Naive thymus-derived CD4-positive, alpha-beta T cell (primary cell): ENCODE measurements around the gene CUEDC1. TPM values are rescaled to one million over a fixed set of nuclear protein-coding genes. Genes with fewer than 3 reads are reported as not detected.

Source experiments
- ATAC-seq: fragments of 150-1000 bp; cut with Tn5 transposase; 2 replicates; pipeline ENCODE4 v1.10.0; 2021; ENCODE audit warnings: mild to moderate bottlenecking, moderate library complexity
- CTCF ChIA-PET: fragments of 350-600 bp; sonication (Branson Sonifier 250); formaldehyde crosslinking; loops from one replicate; lab custom pipeline; 2021; ENCODE audit warnings: antibody characterized with exemption; lab: Charles Lee
- POLR2A ChIA-PET: fragments of 350-600 bp; sonication (Branson Sonifier 250); formaldehyde crosslinking; loops from one replicate; lab custom pipeline; 2021; ENCODE audit warnings: antibody characterized with exemption, inconsistent platforms; lab: Charles Lee
- DNase-seq, 9 donors: peaks; one replicate each; pipeline versions ENCODE4 v3.0.0 to v3.0.0-alpha.2; 2020 to 2022; ENCODE audit warnings: mixed read lengths in 1 of 9
- H3K27ac ChIP-seq: one replicate; pipeline ENCODE4 v1.7.0; 2013; ENCODE audit warnings: mild to moderate bottlenecking, low read depth, low read length, moderate library complexity
- H3K27me3 ChIP-seq, 2 donors: one replicate each; pipeline ENCODE4 v1.7.0; 2013; ENCODE audit warnings: low read length in 2 of 2, mild to moderate bottlenecking in 2 of 2, moderate library complexity in 2 of 2; ENCODE audit not compliant: control insufficient read depth in 2 of 2, insufficient read depth in 2 of 2
- H3K36me3 ChIP-seq, 3 experiments: 1 replicate in 2 of 3; 2 replicates in 1 of 3; pipeline ENCODE4 v1.7.0; 2013; ENCODE audit warnings: low read length in 3 of 3, mild to moderate bottlenecking in 3 of 3, moderate library complexity in 1 of 3; ENCODE audit not compliant: insufficient read depth in 3 of 3, control insufficient read depth in 2 of 3
- H3K4me1 ChIP-seq, 2 donors: one replicate each; pipeline ENCODE4 v1.7.0; 2013; ENCODE audit warnings: low read length in 2 of 2, mild to moderate bottlenecking in 2 of 2, moderate library complexity in 1 of 2; ENCODE audit not compliant: control insufficient read depth in 2 of 2, insufficient read depth in 2 of 2
- H3K4me3 ChIP-seq: 2 replicates; pipeline ENCODE4 v1.7.0; 2013; ENCODE audit warnings: mild to moderate bottlenecking, low read length
- H3K9me3 ChIP-seq, 3 experiments: 1 replicate in 2 of 3; 2 replicates in 1 of 3; pipeline ENCODE4 v1.7.0; 2013; ENCODE audit warnings: low read length in 3 of 3; ENCODE audit not compliant: control insufficient read depth in 2 of 3
- H3K27ac Mint-ChIP-seq, 9 donors: one replicate each; pipeline ENCODE4 v1.8.0; 2020 to 2022; ENCODE audit warnings: mixed read lengths in 9 of 9, mild to moderate bottlenecking in 8 of 9, moderate library complexity in 5 of 9, inconsistent platforms in 2 of 9
- H3K27me3 Mint-ChIP-seq, 5 donors: one replicate each; pipeline ENCODE4 v1.8.0; 2021 to 2022; ENCODE audit warnings: mixed read lengths in 5 of 5, mild to moderate bottlenecking in 1 of 5
- H3K36me3 Mint-ChIP-seq, 5 donors: one replicate each; pipeline ENCODE4 v1.8.0; 2020 to 2022; ENCODE audit warnings: mixed read lengths in 5 of 5, mild to moderate bottlenecking in 3 of 5, inconsistent platforms in 1 of 5
- H3K4me1 Mint-ChIP-seq, 7 donors: one replicate each; pipeline ENCODE4 v1.8.0; 2020 to 2022; ENCODE audit warnings: mixed read lengths in 7 of 7, mild to moderate bottlenecking in 3 of 7, inconsistent platforms in 1 of 7
- H3K4me3 Mint-ChIP-seq, 10 donors: one replicate each; pipeline ENCODE4 v1.8.0; 2020 to 2022; ENCODE audit warnings: mild to moderate bottlenecking in 10 of 10, mixed read lengths in 10 of 10, moderate library complexity in 6 of 10, inconsistent platforms in 2 of 10
- H3K9me3 Mint-ChIP-seq, 11 donors: one replicate each; pipeline ENCODE4 v1.8.0; 2020 to 2022; ENCODE audit warnings: mixed read lengths in 11 of 11, mild to moderate bottlenecking in 4 of 11, inconsistent platforms in 1 of 11, moderate library complexity in 1 of 11
- intact Hi-C, 2 donors: fragments of 100-400 bp; cut with micrococcal nuclease; formaldehyde crosslinking; loops; one replicate each; pipeline ENCODE4 v1.15.1; 2023
- polyA plus RNA-seq, 2 donors: library from polyadenylated mRNA; unstranded; fragments of 300-500 nt; fragmentation: Illumina TruSeq; gene quantifications; one replicate each; pipeline ENCODE4 v1.2.3, GENCODE V29; 2021
- total RNA-seq, 6 experiments: library from RNA in 5 of 6; stranded (reverse) in 5 of 6; gene quantifications; 1 replicate in 5 of 6; 2 replicates in 1 of 6; pipeline ENCODE4 v1.2.3 and lab custom pipeline; 2021 to 2026

CUEDC1 gene
- total and polyA plus RNA-seq, 7 experiments from 2014 or later: 0.10 to 7.7 (median 1.0) TPM; not detected in 2

GRCh38 chr17:57957120-57957850 is 2.1 kb upstream of the CUEDC1 start:
- H3K4me3 Mint-ChIP-seq: peak overlapping the region in 6 of 10 donors; percentile 0 to 53 (median 14)
- H3K4me3 ChIP-seq: no peak overlapping the region
- H3K36me3 ChIP-seq: no peaks in the 10 kb centered on the region
- H3K27me3 ChIP-seq: no peaks in the 10 kb centered on the region
- peaks cover 14% of the 10 kb centered on the region in 2 donors for H3K4me1 ChIP-seq
- intact Hi-C loops: loop anchor here (2.0 to 5.0 kb wide), 2 partner anchors 30 to 40 kb away; no protein-coding TSS in a partner anchor
- no peak for ATAC-seq
- no peaks in the 10 kb centered on the region for H3K36me3 Mint-ChIP-seq
- no peak overlapping the region for H3K27ac ChIP-seq
- H3K9me3 Mint-ChIP-seq: no peaks in the 10 kb centered on the region
- DNase-seq: no peak
- POLR2A ChIA-PET: interaction anchor here (2.0 kb wide), 1 partner anchor 11 kb away, joined by 5 read pairs; no protein-coding TSS in a partner anchor
- H3K9me3 ChIP-seq: no peaks in the 10 kb centered on the region
- peak overlapping the region in 2 of 9 donors; percentile 6 to 25 for H3K27ac Mint-ChIP-seq
- peaks cover 4 to 73% (median 9%) of the 10 kb centered on the region in 5 donors for H3K27me3 Mint-ChIP-seq
- H3K4me1 Mint-ChIP-seq: peaks cover 6 to 30% (median 27%) of the 10 kb centered on the region in 7 donors
- CTCF ChIA-PET: no interaction called here

GRCh38 chr17:57956291-57957119 is 1.3 kb upstream of the CUEDC1 start:
- Histone ChIP-seq H3K4me1 (peaks cover 14% of the 10 kb centered on the region in 2 donors), H3K9me3 (no peaks in the 10 kb centered on the region), H3K27ac (no peak overlapping the region), H3K36me3 (no peaks in the 10 kb centered on the region), H3K27me3 (no peaks in the 10 kb centered on the region), H3K4me3 (peak overlapping the region; percentile 54)
- H3K36me3 Mint-ChIP-seq: no peaks in the 10 kb centered on the region
- peak overlapping the region; percentile 74 to 87 (median 81) for H3K4me3 Mint-ChIP-seq
- H3K9me3 Mint-ChIP-seq: no peaks in the 10 kb centered on the region
- ATAC-seq (peak; percentile 66), DNase-seq (peak in 8 of 9 donors; percentile 17 to 54 (median 38))
- H3K27me3 Mint-ChIP-seq: peaks cover 4 to 70% (median 9%) of the 10 kb centered on the region in 5 donors
- peaks cover 6 to 30% (median 27%) of the 10 kb centered on the region in 7 donors for H3K4me1 Mint-ChIP-seq
- H3K27ac Mint-ChIP-seq: peak overlapping the region in 2 of 9 donors; percentile 55 to 67
- ChIA-PET POLR2A (interaction anchor here (0.9 to 2.0 kb wide), 2 partner anchors 10 to 51 kb away, joined by 3 to 5 read pairs; partner anchors contain the start of gene SRSF1), CTCF (interaction anchor here (0.6 to 1.2 kb wide), 2 partner anchors 43 to 461 kb away, joined by 3 to 5 read pairs; no protein-coding TSS in a partner anchor)
- intact Hi-C loops: loop anchor here (2.0 to 5.0 kb wide), 2 partner anchors 30 to 41 kb away; no protein-coding TSS in a partner anchor

- H3K27me3 Mint-ChIP-seq: peaks cover 4 to 57% (median 9%) of the 10 kb centered on the region in 5 donors
- H3K27ac Mint-ChIP-seq: peak overlapping the region in 3 of 9 donors; percentile 24 to 55 (median 34)
- ATAC-seq (no peak), DNase-seq (peak in 1 of 9 donors; percentile 5)
- no peaks in the 10 kb centered on the region for H3K9me3 ChIP-seq
- H3K27me3 ChIP-seq: no peaks in the 10 kb centered on the region
- H3K4me3 Mint-ChIP-seq: peak overlapping the region; percentile 68 to 86 (median 72)
- ChIA-PET POLR2A (interaction anchor here (0.9 to 2.2 kb wide), 2 partner anchors 32 to 36 kb away, joined by 4 read pairs; no protein-coding TSS in a partner anchor), CTCF (interaction anchor here (1.0 kb wide), 1 partner anchor 9 kb away, joined by 3 read pairs; no protein-coding TSS in a partner anchor)
- peaks cover 14% of the 10 kb centered on the region in 2 donors for H3K4me1 ChIP-seq
- H3K27ac ChIP-seq: no peak overlapping the region
- no peaks in the 10 kb centered on the region for H3K36me3 ChIP-seq
- H3K36me3 Mint-ChIP-seq: no peaks in the 10 kb centered on the region
- H3K4me1 Mint-ChIP-seq: peaks cover 6 to 41% (median 30%) of the 10 kb centered on the region in 7 donors
- no peak overlapping the region for H3K4me3 ChIP-seq
- no peaks in the 10 kb centered on the region for H3K9me3 Mint-ChIP-seq
- intact Hi-C loops: loop anchor here in 1 of 2 donors (5.0 kb wide), 1 partner anchor 43 kb away; no protein-coding TSS in a partner anchor
Observed at GRCh38 chr17:57954397-57955182, 622 bp downstream of the CUEDC1 start.

- Mint-ChIP-seq H3K36me3 (no peaks in the 10 kb centered on the region), H3K9me3 (no peaks in the 10 kb centered on the region), H3K4me1 (peaks cover 10 to 45% (median 34%) of the 10 kb centered on the region in 7 donors), H3K27me3 (peaks cover 0 to 50% (median 9%) of the 10 kb centered on the region in 5 donors), H3K27ac (peak overlapping the region in 3 of 9 donors; percentile 24 to 62 (median 34)), H3K4me3 (peak overlapping the region; percentile 68 to 86 (median 71))
- peaks cover 14% of the 10 kb centered on the region in 2 donors for H3K4me1 ChIP-seq
- H3K27ac ChIP-seq: no peak overlapping the region
- H3K9me3 ChIP-seq: no peaks in the 10 kb centered on the region
- DNase-seq (no peak), ATAC-seq (no peak)
- no peaks in the 10 kb centered on the region for H3K36me3 ChIP-seq
- H3K27me3 ChIP-seq: no peaks in the 10 kb centered on the region
- CTCF ChIA-PET: interaction anchor here (0.7 to 1.0 kb wide), 2 partner anchors 8 to 32 kb away, joined by 3 read pairs; no protein-coding TSS in a partner anchor
- no peak overlapping the region for H3K4me3 ChIP-seq
- intact Hi-C loops: no loop called here
- POLR2A ChIA-PET: interaction anchor here (0.9 to 2.2 kb wide), 3 partner anchors 33 to 46 kb away, joined by 4 to 7 read pairs (median 4); no protein-coding TSS in a partner anchor
Observed at GRCh38 chr17:57953705-57954396, 1.4 kb downstream of the CUEDC1 start.

- Mint-ChIP-seq H3K27me3 (peaks cover 0 to 48% (median 9%) of the 10 kb centered on the region in 5 donors), H3K4me3 (peak overlapping the region in 9 of 10 donors; percentile 42 to 86 (median 71)), H3K36me3 (no peaks in the 10 kb centered on the region), H3K27ac (no peak overlapping the region), H3K9me3 (no peaks in the 10 kb centered on the region), H3K4me1 (peaks cover 16 to 52% (median 40%) of the 10 kb centered on the region in 7 donors)
- no peaks in the 10 kb centered on the region for H3K9me3 ChIP-seq
- peaks cover 14% of the 10 kb centered on the region in 2 donors for H3K4me1 ChIP-seq
- DNase-seq: no peak
- CTCF ChIA-PET: interaction anchor here (0.7 kb wide), 1 partner anchor 33 kb away, joined by 3 read pairs; no protein-coding TSS in a partner anchor
- no peaks in the 10 kb centered on the region for H3K27me3 ChIP-seq
- H3K27ac ChIP-seq: no peak overlapping the region
- H3K4me3 ChIP-seq: no peak overlapping the region
- no peak for ATAC-seq
- intact Hi-C loops: no loop called here
- POLR2A ChIA-PET: interaction anchor here (1.9 to 2.2 kb wide), 2 partner anchors 37 to 47 kb away, joined by 4 to 7 read pairs; no protein-coding TSS in a partner anchor
- no peaks in the 10 kb centered on the region for H3K36me3 ChIP-seq
Observed at GRCh38 chr17:57953219-57953618, 2.0 kb downstream of the CUEDC1 start.
